BJ (cell line): Measurements from ENCODE around the gene PPP1R3G. TPM values are rescaled to one million over a fixed set of nuclear protein-coding genes. Genes with fewer than 3 reads are reported as not detected.

Experiments used
- CTCF ChIA-PET: fragments of 350-600 bp; formaldehyde crosslinking; extraction: SDS; loops from one replicate; lab custom pipeline; 2021; ENCODE audit warnings: antibody characterized with exemption, inconsistent platforms; lab: Yijun Ruan, JAX
- POLR2A ChIA-PET: fragments of 300-600 bp; sonication (Branson Sonifier 250); formaldehyde crosslinking; extraction: SDS; loops from one replicate; lab custom pipeline; 2021; ENCODE audit warnings: antibody characterized with exemption; lab: Charles Lee
- DNase-seq: peaks from one replicate; pipeline ENCODE4 v3.0.0-alpha.2; 2011; ENCODE audit warnings: low read depth
- H3K27me3 ChIP-seq: 2 replicates; pipeline ENCODE4 v1.6.0; 2011; ENCODE audit warnings: low read length; ENCODE audit not compliant: control insufficient read depth, insufficient read depth
- H3K36me3 ChIP-seq: 2 replicates; pipeline ENCODE4 v1.5.1; 2011; ENCODE audit warnings: low read length; ENCODE audit not compliant: control insufficient read depth, insufficient read depth
- H3K4me3 ChIP-seq: 2 replicates; pipeline ENCODE4 v1.5.1; 2011; ENCODE audit warnings: low read depth, mild to moderate bottlenecking, control low read depth, low read length
- CTCF ChIP-seq: IDR thresholded peaks from 2 replicates; pipeline ENCODE4 v1.5.1; 2011; ENCODE audit warnings: low read depth, mild to moderate bottlenecking, control low read depth, inconsistent platforms, low read length, moderate library complexity; ENCODE audit not compliant: insufficient read depth
- polyA plus RNA-seq: library from polyadenylated mRNA; depleted of rRNA; stranded (reverse); fragments of >200 nt; gene quantifications from 2 replicates; pipeline ENCODE4 v1.2.3, GENCODE V29; 2011

PPP1R3G gene
- polyA plus RNA-seq, 1 experiment = 0.50 TPM

DNA sequence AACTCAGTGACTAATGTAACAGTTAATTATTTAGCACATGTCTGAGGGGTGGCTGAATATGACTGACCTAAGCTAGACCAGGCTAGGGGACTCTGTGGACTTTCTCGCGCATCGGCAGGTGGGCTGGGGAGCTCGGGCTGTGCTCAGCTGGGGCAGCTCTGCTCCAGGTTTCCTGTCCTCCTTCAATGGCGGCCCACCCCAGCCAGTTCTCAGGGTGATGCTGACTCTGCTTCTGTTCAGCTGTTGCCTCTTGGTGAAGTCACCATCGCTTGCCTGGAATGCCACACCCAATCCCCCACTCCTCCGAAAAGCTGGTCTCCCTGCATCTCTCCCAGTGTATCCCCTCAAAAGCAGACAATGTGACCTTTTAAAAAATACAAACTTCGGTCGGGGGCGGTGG, 20.0 kb downstream of the PPP1R3G start:
- H3K36me3 ChIP-seq = no peaks in the 10 kb centered on the region; the same call in 1 of the 2 replicates
- CTCF ChIA-PET = no interaction called here
- POLR2A ChIA-PET = no interaction called here
- no peak overlapping the region for H3K4me3 ChIP-seq
- H3K27me3 ChIP-seq = no peaks in the 10 kb centered on the region
- DNase-seq = no peak
- TF ChIP-seq CTCF = no peak

DNA sequence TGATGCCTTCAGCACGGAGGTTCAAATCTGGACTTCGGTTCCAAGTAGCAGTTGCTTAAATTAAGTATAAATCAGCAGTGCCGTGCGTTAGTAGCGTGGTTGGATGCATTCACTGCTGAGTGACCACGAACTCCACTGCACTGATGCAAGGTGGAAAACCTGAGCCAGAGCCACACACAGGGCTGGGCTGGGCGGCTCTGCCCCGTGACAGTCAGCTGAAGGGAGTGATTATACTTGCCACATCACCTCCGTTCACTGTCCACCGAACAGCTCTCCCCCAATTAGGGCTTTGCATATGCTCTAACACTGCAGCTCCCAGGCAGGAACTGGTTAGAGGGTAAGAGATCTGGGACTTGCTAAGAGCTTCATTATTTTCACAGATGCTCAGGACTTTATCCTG, 22.2 kb downstream of the PPP1R3G start:
- no peak for DNase-seq
- no peaks in the 10 kb centered on the region; the same call in 1 of the 2 replicates for H3K36me3 ChIP-seq
- ChIA-PET CTCF (no interaction called here), POLR2A (no interaction called here)
- no peak overlapping the region for H3K4me3 ChIP-seq
- no peak for TF ChIP-seq CTCF
- H3K27me3 ChIP-seq = no peaks in the 10 kb centered on the region

GRCh38 chr6:5108068-5108467, 22.9 kb downstream of the PPP1R3G start:
- Histone ChIP-seq H3K36me3 (no peaks in the 10 kb centered on the region; the same call in 1 of the 2 replicates), H3K4me3 (no peak overlapping the region), H3K27me3 (no peaks in the 10 kb centered on the region)
- ChIA-PET CTCF (no interaction called here), POLR2A (no interaction called here)
- TF ChIP-seq CTCF = no peak
- DNase-seq = no peak

DNA sequence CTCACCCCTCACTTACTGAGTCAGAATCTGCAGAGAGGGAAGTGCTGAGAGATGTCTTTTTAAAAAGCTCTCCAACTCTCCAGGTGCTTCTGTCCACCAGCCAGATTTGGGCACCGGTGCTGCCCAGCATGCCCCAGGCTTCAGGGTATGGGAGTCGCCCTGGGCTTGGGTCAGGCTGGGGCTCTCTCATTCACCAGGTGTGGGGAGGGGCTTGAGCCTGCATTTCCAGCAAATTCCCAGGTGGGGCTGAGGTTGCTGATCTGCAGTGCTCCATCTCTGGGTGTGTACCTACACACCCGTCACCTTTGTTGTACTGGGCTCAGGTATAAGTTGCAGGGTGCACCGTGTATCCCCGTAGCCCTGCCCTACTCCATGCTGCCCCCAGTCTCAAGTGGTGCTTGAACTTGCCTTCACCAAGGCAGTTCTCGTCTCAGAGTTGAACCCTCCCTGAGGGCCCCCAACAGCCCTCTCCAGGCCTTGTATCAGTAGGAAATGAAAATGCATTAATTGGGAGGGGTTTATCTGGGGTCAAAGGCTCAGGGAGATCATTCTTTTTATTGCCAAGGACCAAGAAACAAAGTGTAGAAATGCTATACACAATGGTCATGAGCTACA, 23.5 kb downstream of the PPP1R3G start:
- ChIA-PET CTCF (no interaction called here), POLR2A (no interaction called here)
- DNase-seq = no peak
- H3K4me3 ChIP-seq = no peak overlapping the region
- H3K27me3 ChIP-seq = no peaks in the 10 kb centered on the region
- no peak for TF ChIP-seq CTCF
- no peaks in the 10 kb centered on the region; the same call in 1 of the 2 replicates for H3K36me3 ChIP-seq

DNA sequence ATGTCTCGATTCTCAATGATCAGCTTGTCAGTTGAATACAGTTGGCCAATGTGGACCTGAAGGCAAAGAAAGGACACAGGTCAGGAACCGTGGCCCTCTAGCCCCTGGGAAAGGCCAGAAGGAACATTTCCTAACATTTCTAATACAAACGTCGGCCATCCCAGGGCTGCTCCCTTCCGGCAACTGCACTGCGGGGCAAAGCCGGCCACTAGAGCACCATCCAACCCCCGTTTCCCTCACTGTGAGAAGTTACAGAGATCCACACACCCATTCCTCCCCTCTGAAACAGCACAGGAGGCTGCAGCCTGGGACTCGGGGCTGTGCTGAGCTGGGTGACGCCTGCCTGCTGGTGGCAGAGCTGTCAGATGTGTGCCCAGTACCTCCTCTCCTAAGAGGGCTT, 24.3 kb downstream of the PPP1R3G start:
- POLR2A ChIA-PET = no interaction called here
- CTCF ChIA-PET = no interaction called here
- Histone ChIP-seq H3K4me3 (no peak overlapping the region), H3K27me3 (no peaks in the 10 kb centered on the region), H3K36me3 (no peaks in the 10 kb centered on the region; the same call in 1 of the 2 replicates)
- no peak for TF ChIP-seq CTCF
- DNase-seq = no peak
